Mononuclear cell (primary cell): ENCODE data around the gene TSPAN6. TPM values are rescaled to one million over a fixed set of nuclear protein-coding genes. Genes with fewer than 3 reads are reported as not detected.

Experiments
- total RNA-seq: library from RNA; depleted of rRNA; stranded (reverse); fragments of >200 nt; gene quantifications from one replicate; pipeline ENCODE4 v1.2.3, GENCODE V29; 2012

Gene TSPAN6
- total RNA-seq, 1 donor = 0.94 TPM

Other genes starting within 250 kb of the TSPAN6 start
- gene PCDH19, start 226.5 kb downstream of the TSPAN6 start, total RNA-seq = not detected
- not detected for gene TNMD, start 51.9 kb downstream of the TSPAN6 start, total RNA-seq
- not detected for gene SRPX2, start 7.4 kb upstream of the TSPAN6 start, total RNA-seq
- gene SYTL4, start 95.3 kb upstream of the TSPAN6 start, total RNA-seq = 2.2 TPM
- 4.2 TPM for gene CSTF2, start 183.6 kb upstream of the TSPAN6 start, total RNA-seq
- not detected for gene NOX1, start 237.6 kb upstream of the TSPAN6 start, total RNA-seq